Measurements from ENCODE around the gene CEMP1. TPM values are rescaled to one million over a fixed set of nuclear protein-coding genes. Genes with fewer than 3 reads are reported as not detected.

CEMP1 gene
- total and polyA plus RNA-seq, 8 donors = 0.12 to 1.2 (median 0.71) TPM

GRCh38 chr16:2499454-2499853 lies 31.8 kb downstream of the CEMP1 start:
- intact Hi-C loops (cut with DNase I) = loop anchor here in 2 of 3 donors (5.0 to 10.0 kb wide), 3 partner anchors 65 to 195 kb away; partner anchors contain the start of gene ABCA3 (in 1 of the 2)
- no peak for FAIRE-seq
- WGBS, 2 donors = 91 to 93% methylated on average over 6 of the region's 6 CpGs

GRCh38 chr16:2498531-2499253 lies 32.5 kb downstream of the CEMP1 start:
- DNase-seq = peak in 5 of 6 donors; percentile 65 to 85 (median 66)
- H3K9me3 ChIP-seq = no peaks in the 10 kb centered on the region
- H3K27me3 ChIP-seq = no peaks in the 10 kb centered on the region
- no peak overlapping the region for H3K4me3 ChIP-seq
- H3K4me1 ChIP-seq = peaks cover 21 to 25% (median 22%) of the 10 kb centered on the region in 3 donors
- no peak for FAIRE-seq
- H3K27ac ChIP-seq = peak overlapping the region; percentile 31 to 57 (median 40)
- ATAC-seq = peak; percentile 21 to 45 (median 33)
- intact Hi-C loops (cut with DNase I) = loop anchor here in 2 of 3 donors (5.0 to 10.0 kb wide), 3 partner anchors 64 to 194 kb away; partner anchors contain the start of gene ABCA3 (in 1 of the 2)
- no peak for TF ChIP-seq CTCF (IDR thresholded peaks at IDR 0.05)
- WGBS, 2 donors = 48 to 53% methylated on average over 14 to 15 of the region's 15 CpGs
- peaks cover 0 to 18% (median 0%) of the 10 kb centered on the region in 3 donors for H3K36me3 ChIP-seq

More at GRCh38 chr16:2499454-2499853, 31.8 kb downstream of the CEMP1 start:
- ATAC-seq (no peak), DNase-seq (peak in 1 of 6 donors; percentile 72)
- Histone ChIP-seq H3K27me3 (no peaks in the 10 kb centered on the region), H3K27ac (peak overlapping the region; percentile 31 to 57 (median 40)), H3K4me1 (peaks cover 21 to 25% (median 22%) of the 10 kb centered on the region in 3 donors), H3K4me3 (no peak overlapping the region), H3K36me3 (peaks cover 0 to 18% (median 0%) of the 10 kb centered on the region in 3 donors), H3K9me3 (no peaks in the 10 kb centered on the region)
- TF ChIP-seq CTCF (IDR thresholded peaks at IDR 0.05) = no peak

GRCh38 chr16:2497695-2498484 lies 33.3 kb downstream of the CEMP1 start:
- Histone ChIP-seq H3K27me3 (no peaks in the 10 kb centered on the region), H3K36me3 (peaks cover 0 to 18% (median 0%) of the 10 kb centered on the region in 3 donors), H3K4me3 (no peak overlapping the region), H3K27ac (peak overlapping the region in 2 of 4 donors; percentile 33 to 37), H3K9me3 (no peaks in the 10 kb centered on the region), H3K4me1 (peaks cover 21 to 25% (median 22%) of the 10 kb centered on the region in 3 donors)
- no peak for ATAC-seq
- FAIRE-seq = no peak
- WGBS, 2 donors = 87 to 91% methylated on average over 26 of the region's 26 CpGs
- no peak for TF ChIP-seq CTCF (IDR thresholded peaks at IDR 0.05)
- intact Hi-C loops (cut with DNase I) = loop anchor here in 2 of 3 donors (5.0 to 10.0 kb wide), 3 partner anchors 63 to 193 kb away; partner anchors contain the start of gene ABCA3 (in 1 of the 2)
- peak in 1 of 6 donors; percentile 53 for DNase-seq

GRCh38 chr16:2497116-2497630 lies 34.0 kb downstream of the CEMP1 start:
- H3K4me3 ChIP-seq = no peak overlapping the region
- peaks cover 21 to 22% (median 21%) of the 10 kb centered on the region in 3 donors for H3K4me1 ChIP-seq
- ATAC-seq (peak in 3 of 4 donors; percentile 14 to 28 (median 16)), FAIRE-seq (no peak), DNase-seq (peak in 4 of 6 donors; percentile 37 to 75 (median 60))
- no peaks in the 10 kb centered on the region for H3K27me3 ChIP-seq
- TF ChIP-seq CTCF (IDR thresholded peaks at IDR 0.05) = no peak
- intact Hi-C loops (cut with DNase I) = loop anchor here in 2 of 3 donors (5.0 to 10.0 kb wide), 3 partner anchors 62 to 192 kb away; partner anchors contain the start of gene ABCA3 (in 1 of the 2)
- H3K27ac ChIP-seq = peak overlapping the region; percentile 13 to 33 (median 18)
- WGBS, 2 donors = 64 to 66% methylated on average over 21 of the region's 21 CpGs
- H3K36me3 ChIP-seq = peaks cover 0 to 18% (median 0%) of the 10 kb centered on the region in 3 donors
- no peaks in the 10 kb centered on the region for H3K9me3 ChIP-seq
